GM19452 (cell line): ENCODE data around the gene LRRK1.

Source experiments
- ATAC-seq: cut with Tn5 transposase; IDR thresholded peaks from one replicate; pipeline ENCODE4 v1.9.1; 2021; ENCODE audit not compliant: unreplicated experiment

Gene LRRK1

DNA sequence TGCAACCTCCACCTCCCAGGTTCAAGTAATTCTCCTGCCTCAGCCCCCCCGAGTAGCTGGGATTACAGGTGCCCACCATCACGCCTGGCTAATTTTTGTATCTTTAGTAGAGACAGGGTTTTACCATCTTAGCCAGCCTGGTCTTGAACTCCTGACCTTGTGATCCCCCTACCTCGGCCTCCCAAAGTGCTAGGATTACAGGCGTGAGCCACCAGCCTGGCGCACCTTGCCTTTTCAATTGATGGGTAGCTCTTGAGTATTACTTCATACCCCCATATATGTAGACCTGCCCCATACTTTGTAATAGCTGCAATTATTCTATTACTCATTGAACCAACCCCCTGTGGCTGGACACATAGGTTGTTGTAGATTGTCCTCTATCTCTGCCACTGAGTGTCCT is 101.3 kb downstream of the LRRK1 start:
- no peak for ATAC-seq

GRCh38 chr15:101020945-101021344 is 101.8 kb downstream of the LRRK1 start:
- ATAC-seq, result no peak

DNA sequence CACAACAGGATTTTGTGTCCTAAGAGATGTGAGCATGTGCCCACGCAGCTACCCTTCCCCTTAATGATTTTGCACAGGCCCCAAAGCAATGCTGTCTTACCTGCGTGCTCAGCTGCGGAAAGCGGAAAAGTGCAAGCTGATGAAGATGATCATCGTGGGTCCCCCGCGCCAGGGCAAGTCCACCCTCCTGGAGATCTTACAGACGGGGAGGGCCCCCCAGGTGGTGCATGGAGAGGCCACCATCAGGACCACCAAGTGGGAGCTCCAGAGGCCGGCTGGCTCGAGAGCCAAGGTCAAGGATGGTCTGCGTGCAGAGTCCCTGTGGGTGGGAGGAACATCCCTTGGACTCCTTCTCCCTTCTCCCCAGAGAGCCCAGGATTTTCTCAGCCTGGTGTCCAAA is 103.1 kb downstream of the LRRK1 start:
- no peak for ATAC-seq

DNA sequence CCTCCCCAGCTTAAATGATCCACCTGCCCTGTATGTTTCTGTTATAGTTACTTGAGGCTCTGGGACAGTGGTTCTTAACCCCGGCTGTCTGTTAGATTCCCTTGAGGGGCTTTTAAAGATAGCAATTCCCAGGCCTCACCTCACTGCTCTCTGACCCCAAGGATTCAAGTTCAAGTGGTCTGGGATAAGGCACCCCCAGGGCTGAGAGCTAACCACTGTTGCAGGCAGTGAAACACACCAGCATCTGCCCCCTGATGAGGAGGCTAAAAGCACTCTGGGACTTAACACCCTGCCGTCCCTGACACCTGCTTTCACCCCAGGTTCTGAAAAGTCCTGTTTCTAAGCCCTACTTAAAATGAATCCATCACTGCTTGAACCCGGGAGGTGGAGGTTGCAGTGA is 103.7 kb downstream of the LRRK1 start:
- no peak for ATAC-seq

GRCh38 chr15:101023501-101024072 is 104.4 kb downstream of the LRRK1 start:
- ATAC-seq, result no peak

- ATAC-seq, result no peak
These were observed 105.0 kb downstream of the LRRK1 start for GRCh38 chr15:101024073-101024695.

DNA sequence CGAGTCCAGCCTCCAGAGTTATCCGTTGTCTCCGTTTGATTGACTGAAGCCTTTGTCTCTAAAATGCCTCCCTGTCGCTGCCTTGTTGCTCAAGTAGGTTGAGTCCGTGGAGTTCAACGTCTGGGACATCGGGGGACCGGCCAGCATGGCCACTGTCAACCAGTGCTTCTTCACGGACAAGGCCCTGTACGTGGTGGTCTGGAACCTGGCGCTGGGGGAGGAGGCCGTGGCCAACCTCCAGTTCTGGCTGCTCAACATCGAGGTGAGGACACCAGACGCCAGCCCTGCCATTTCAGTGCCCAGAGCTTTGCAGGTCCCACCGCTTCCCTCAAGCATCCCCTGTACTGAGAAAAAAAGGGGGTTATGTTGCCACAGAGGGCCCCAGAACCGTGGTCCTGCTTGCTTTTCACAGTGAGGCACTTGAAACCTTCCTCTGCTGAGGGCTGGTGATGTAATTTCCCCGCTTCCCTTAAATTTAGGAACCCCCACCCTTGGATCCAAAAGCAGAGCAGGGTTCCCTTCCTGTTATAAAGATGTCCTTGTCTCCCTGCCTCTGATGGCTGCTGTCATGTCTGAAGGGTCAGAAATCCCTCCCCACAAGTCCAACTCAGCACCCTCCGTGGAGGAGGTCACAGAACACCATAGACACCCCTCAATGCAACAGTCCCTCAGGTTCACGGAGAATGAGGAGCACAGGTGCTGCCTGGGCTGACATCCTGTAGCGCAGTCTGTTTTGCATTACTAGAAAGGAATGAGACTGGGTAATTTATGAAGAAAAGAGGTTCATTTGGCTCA is 105.7 kb downstream of the LRRK1 start:
- ATAC-seq, result no peak

GRCh38 chr15:101025501-101025885 is 106.3 kb downstream of the LRRK1 start:
- ATAC-seq, result no peak

- no peak for ATAC-seq
These were observed 106.9 kb downstream of the LRRK1 start for GRCh38 chr15:101025896-101026631.

DNA sequence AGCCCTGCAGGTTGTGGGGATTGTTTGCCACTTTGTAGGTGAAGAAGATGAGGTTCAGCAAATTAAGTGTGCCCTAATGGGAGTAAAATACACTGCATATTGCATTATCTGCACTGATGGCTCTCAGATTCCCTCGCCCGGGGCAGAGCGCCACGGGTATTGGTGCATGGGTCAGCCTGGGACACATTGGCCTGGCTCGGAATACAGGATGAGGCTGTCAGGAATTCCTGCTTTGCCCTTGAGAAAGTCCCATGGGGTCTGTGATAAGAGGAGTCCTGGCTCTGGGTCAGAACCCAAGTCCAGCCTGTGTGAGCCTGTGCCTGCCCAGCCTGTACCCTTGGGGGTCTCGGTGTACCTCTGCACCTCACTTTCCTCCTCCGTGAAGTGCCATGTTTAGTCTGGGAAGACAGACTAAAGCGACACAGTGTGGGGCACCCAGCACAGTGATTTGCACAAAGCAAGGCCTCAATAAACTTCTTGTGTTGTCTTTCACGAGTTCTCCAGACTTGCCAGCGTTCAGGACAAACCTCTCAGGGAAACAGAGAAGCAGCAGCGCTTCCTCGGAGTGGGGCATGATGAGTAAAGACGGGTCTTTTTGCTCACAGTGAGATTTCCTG is 107.6 kb downstream of the LRRK1 start:
- ATAC-seq, result no peak

DNA sequence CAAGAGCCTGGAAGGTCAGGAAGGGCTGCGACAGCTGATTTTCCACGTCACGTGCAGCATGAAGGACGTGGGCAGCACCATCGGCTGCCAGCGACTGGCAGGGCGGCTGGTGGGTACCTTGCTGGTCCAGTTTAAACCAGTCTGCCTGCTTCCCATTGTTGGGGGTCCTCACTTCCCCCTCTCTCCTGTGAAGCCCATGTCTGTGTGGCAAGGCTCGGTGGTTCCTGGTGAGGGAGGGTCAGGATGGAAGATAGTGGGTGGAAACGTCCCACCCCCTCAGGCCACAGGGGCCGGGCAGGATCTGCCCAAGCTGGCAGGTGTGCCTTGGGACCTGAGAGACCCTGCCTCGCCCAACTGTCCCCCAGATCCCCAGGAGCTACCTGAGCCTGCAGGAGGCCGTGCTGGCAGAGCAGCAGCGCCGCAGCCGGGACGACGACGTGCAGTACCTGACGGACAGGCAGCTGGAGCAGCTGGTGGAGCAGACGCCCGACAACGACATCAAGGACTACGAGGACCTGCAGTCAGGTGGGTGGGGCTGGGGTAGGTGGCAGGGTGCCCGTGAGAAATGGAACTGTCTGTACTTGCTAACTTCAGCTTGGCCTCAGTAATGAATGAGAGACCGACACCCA is 108.2 kb downstream of the LRRK1 start:
- no peak for ATAC-seq

GRCh38 chr15:101027920-101028319 is 108.8 kb downstream of the LRRK1 start:
- ATAC-seq, result no peak

GRCh38 chr15:101028321-101028720 is 109.2 kb downstream of the LRRK1 start:
- ATAC-seq, result no peak

GRCh38 chr15:101028772-101029438 is 109.7 kb downstream of the LRRK1 start:
- no peak for ATAC-seq

GRCh38 chr15:101029971-101030661 is 111.0 kb downstream of the LRRK1 start:
- ATAC-seq, result no peak

DNA sequence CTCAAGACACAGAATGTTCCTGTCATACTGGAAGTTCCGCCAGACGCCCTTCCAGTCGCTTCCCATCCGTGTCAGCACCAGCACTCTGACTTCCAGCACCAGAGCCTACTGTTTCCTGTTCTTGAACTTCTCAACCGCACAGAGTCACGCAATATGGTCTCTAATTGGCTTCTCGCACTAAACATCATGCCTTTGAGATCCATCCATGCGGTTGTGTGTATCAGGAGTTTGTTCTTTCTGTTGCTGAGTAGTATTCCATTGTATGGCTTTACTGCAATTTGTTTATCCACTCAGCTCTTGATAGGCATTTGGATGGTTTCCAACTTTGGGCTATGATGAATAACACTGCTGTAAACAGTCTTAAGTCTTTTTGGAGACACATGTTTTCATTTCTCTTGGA is 112.1 kb downstream of the LRRK1 start:
- no peak for ATAC-seq

GRCh38 chr15:101033801-101034200 is 114.6 kb downstream of the LRRK1 start:
- ATAC-seq, result no peak

DNA sequence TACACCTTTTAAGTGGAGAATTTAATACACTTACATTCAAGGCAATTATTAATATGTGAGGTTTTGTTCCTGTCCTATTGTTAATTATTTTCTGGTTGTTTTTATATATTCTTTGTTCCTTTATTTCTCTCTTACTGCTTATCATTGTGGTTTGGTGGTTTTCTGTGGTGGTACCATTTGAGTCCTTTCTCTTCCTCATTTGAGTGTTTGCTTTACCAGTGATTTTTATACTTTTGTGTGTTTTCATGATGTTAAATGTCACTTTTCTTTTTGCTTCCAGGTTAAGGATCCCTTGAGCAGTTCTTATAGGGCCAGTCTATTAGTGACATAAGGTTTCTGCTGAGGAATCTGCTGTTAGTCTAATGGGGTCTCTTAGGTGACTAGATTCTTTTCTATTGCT is 116.5 kb downstream of the LRRK1 start:
- ATAC-seq, result no peak

- ATAC-seq, result no peak
These were observed 117.0 kb downstream of the LRRK1 start for GRCh38 chr15:101036189-101036588.
